Colonic mucosa (tissue), 4 donors: ENCODE data around the gene ATIC. TPM values are rescaled to one million over a fixed set of nuclear protein-coding genes. Genes with fewer than 3 reads are reported as not detected.

Experiments
- DNase-seq: peaks from one replicate; pipeline ENCODE4 v3.0.0-alpha.2; 2020
- H3K27ac ChIP-seq: fragments of 200-600 bp; one replicate; pipeline ENCODE4 v1.8.0; 2021
- H3K27me3 ChIP-seq: fragments of 200-600 bp; one replicate; pipeline ENCODE4 v1.8.0; 2021
- H3K36me3 ChIP-seq: fragments of 200-600 bp; one replicate; pipeline ENCODE4 v1.8.0; 2021
- H3K4me1 ChIP-seq: fragments of 200-600 bp; one replicate; pipeline ENCODE4 v1.8.0; 2021; ENCODE audit warnings: mild to moderate bottlenecking
- H3K4me3 ChIP-seq: fragments of 200-600 bp; one replicate; pipeline ENCODE4 v1.8.0; 2021
- H3K9ac ChIP-seq, 2 donors: one replicate each; pipeline ENCODE4 v1.7.0; 2013; ENCODE audit warnings: control low read depth in 2 of 2, low read depth in 2 of 2, low read length in 2 of 2
- H3K9me3 ChIP-seq: fragments of 200-600 bp; one replicate; pipeline ENCODE4 v1.8.0; 2021
- intact Hi-C: fragments of 100-400 bp; cut with DNase I; formaldehyde crosslinking; loops from one replicate; pipeline ENCODE4 v1.14.1; 2022
- total RNA-seq, 2 donors: library from RNA; stranded (reverse); fragmentation: NEBNext Ultra II Directional in 1 of 2; extraction: Animal tissue kit (Norgen Biotek cat#: 25700) in 1 of 2; gene quantifications; one replicate each; pipeline ENCODE4 v1.2.1, GENCODE V29; 2021
- TF ChIP-seq, protein P1 (sequence below): fragments of 200-600 bp; IDR thresholded peaks from one replicate; pipeline ENCODE4 v1.8.0; 2022; ENCODE audit warnings: antibody characterized with exemption, mild to moderate bottlenecking
- donor health status: healthy.
- donor health status: DM: no; HTN: no; CAD: no.
- donor health status: DM: no; HTN: no; CAD: no.

Gene ATIC
- total RNA-seq, 2 donors from 2014 or later: 68.8 to 148 TPM

DNA sequence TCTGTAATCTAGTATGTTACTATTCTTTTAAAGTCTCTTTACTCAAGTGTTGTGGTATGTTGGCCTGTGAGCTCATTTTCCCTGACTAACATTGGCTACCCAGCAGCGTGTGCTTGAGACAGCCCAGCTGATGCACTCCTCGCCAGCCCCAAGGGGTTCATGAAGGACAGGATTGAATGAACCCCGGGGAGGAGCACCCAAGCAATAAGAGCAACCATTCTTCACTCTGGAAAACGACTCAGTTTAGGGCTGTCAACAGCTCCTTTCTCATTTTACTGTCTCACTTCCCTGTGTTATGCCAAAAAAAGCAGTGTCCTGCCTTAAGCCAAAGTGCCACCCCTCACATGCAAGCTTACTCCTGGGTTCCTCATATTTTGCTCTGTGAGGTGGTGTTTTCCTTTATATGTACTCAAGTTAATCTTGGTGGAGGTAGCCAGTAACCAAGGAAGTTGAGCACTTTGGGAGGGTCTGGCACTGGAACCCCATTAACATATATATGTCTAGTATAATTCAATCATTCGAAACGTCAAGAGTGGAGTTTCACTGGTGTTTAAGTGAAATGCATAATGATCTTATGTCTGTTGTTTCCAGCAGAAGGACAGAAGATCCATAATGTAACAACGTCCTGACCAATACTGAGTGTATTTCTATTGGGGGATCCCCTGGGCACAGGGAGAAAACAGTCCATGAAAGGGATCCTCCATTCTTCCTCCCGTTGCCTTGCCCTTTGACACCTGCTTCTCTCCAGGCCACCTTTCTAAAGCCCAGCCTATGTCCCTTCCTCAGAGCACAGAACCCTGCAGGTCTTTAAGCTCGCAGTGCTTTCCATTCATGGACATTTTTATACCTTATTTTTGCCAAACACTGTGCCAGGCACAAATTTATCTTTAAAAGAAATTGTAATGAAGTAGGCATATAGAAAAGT lies 43.2 kb downstream of the ATIC start:
- no peak overlapping the region for H3K4me3 ChIP-seq
- no peak overlapping the region for H3K27ac ChIP-seq
- no peak for DNase-seq
- H3K9me3 ChIP-seq: no peaks in the 10 kb centered on the region
- TF ChIP-seq, protein P1, sequence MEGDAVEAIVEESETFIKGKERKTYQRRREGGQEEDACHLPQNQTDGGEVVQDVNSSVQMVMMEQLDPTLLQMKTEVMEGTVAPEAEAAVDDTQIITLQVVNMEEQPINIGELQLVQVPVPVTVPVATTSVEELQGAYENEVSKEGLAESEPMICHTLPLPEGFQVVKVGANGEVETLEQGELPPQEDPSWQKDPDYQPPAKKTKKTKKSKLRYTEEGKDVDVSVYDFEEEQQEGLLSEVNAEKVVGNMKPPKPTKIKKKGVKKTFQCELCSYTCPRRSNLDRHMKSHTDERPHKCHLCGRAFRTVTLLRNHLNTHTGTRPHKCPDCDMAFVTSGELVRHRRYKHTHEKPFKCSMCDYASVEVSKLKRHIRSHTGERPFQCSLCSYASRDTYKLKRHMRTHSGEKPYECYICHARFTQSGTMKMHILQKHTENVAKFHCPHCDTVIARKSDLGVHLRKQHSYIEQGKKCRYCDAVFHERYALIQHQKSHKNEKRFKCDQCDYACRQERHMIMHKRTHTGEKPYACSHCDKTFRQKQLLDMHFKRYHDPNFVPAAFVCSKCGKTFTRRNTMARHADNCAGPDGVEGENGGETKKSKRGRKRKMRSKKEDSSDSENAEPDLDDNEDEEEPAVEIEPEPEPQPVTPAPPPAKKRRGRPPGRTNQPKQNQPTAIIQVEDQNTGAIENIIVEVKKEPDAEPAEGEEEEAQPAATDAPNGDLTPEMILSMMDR: no peak
- no peaks in the 10 kb centered on the region for H3K36me3 ChIP-seq
- no peak overlapping the region for H3K9ac ChIP-seq
- H3K4me1 ChIP-seq: no peaks in the 10 kb centered on the region
- intact Hi-C loops: no loop called here
- no peaks in the 10 kb centered on the region for H3K27me3 ChIP-seq

DNA sequence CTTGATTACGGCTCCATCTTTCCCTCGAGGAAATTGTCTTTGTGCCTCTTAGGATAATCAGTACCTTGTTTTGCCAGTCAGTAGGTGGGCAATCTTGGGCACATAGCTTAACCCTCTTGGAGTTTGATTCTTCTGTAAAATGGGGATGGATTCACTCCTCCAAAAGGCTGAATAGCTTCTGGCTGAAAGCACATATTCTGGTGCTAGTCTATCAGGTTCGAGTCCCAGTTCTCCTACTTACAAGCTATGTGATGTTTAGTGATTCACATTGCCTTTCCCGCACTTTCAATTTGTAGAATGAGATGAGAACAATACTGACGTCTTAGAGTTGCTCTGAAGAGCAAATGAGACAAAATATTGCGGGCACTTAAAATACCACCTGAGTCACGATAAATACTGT lies 43.9 kb downstream of the ATIC start:
- H3K4me3 ChIP-seq: no peak overlapping the region
- no peaks in the 10 kb centered on the region for H3K9me3 ChIP-seq
- no peak overlapping the region for H3K9ac ChIP-seq
- intact Hi-C loops: no loop called here
- no peaks in the 10 kb centered on the region for H3K36me3 ChIP-seq
- no peak overlapping the region for H3K27ac ChIP-seq
- H3K4me1 ChIP-seq: no peaks in the 10 kb centered on the region
- H3K27me3 ChIP-seq: no peaks in the 10 kb centered on the region
- DNase-seq: no peak
- TF ChIP-seq, protein P1: no peak

DNA sequence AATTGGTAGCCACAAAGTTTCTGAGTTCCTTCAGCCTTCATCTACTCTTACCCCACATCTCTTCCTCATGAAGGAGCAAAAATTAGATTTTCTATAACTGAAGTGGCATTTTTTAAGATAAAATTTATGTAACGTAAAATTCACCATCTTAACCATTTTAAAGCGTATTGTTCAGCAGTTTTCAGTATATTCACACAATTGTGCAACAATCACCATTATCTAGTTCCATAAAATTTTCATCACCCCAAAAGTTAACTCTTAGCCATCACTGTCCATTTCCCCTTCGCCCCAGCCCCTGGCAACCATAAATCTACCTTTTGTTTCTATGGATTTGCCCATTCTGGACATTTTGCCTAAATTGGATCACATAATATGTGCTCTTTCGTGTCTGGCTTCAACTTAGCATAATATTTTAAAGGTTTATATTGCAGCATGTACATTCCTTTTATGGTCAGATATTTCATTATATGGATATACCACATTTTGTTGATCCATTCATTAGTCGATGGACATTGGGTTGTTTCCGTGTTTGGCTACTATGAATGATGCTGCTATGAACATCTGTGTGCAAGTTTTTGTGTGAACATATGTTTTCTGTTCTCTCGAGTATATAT lies 44.6 kb downstream of the ATIC start:
- Histone ChIP-seq H3K9ac (no peak overlapping the region), H3K27me3 (no peaks in the 10 kb centered on the region), H3K27ac (no peak overlapping the region), H3K9me3 (no peaks in the 10 kb centered on the region), H3K36me3 (no peaks in the 10 kb centered on the region), H3K4me1 (no peaks in the 10 kb centered on the region), H3K4me3 (no peak overlapping the region)
- intact Hi-C loops: no loop called here
- no peak for DNase-seq
- TF ChIP-seq, protein P1: no peak

DNA sequence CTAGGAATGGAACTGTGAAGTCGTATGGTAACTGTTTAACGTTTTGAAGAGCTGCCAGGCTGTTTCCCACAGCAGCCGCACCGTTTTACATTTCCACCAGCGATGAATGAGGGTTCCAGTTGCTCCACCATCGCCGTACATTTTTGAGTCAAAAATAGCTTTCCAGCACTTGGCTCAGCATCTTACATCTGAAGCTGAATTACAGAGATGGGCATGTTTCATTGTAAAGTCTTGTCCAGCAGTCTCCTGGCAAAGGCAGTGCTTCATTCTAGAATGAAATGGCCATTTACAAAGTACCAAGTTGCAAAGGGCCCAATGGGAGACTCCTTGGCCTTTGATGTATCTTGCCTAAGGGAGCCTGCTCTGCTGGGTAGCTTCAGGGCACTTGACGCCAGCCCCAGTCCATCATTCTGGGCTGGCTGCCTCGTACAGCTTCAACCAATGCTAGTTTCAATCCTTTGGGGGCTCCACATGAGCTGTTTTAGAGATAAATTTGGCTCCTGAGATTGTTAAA lies 45.1 kb downstream of the ATIC start:
- H3K9me3 ChIP-seq: no peaks in the 10 kb centered on the region
- no peak overlapping the region for H3K9ac ChIP-seq
- intact Hi-C loops: no loop called here
- DNase-seq: no peak
- no peaks in the 10 kb centered on the region for H3K27me3 ChIP-seq
- TF ChIP-seq, protein P1: no peak
- H3K4me1 ChIP-seq: no peaks in the 10 kb centered on the region
- H3K4me3 ChIP-seq: no peak overlapping the region
- no peaks in the 10 kb centered on the region for H3K36me3 ChIP-seq
- no peak overlapping the region for H3K27ac ChIP-seq

DNA sequence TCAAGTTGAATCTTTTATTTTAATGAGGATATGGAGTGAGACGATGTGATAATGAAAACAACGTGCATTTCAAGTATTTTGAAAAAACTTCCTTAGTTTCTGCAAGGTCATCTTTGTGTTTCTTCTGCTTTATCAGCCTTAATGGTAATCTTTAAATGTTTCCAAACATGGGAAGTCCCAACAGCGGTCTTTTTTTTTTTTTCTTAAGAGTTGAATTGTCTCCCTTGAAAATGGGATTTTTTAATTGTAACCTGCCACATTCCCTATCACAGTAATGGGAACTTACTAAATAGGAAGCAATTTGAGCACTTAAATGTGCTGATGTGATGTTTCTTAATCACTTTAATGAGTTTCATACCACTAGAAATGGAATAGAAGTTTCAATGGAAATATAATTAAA lies 45.8 kb downstream of the ATIC start:
- Histone ChIP-seq H3K9ac (no peak overlapping the region), H3K4me3 (no peak overlapping the region), H3K27me3 (no peaks in the 10 kb centered on the region), H3K36me3 (no peaks in the 10 kb centered on the region), H3K9me3 (no peaks in the 10 kb centered on the region), H3K27ac (no peak overlapping the region), H3K4me1 (no peaks in the 10 kb centered on the region)
- TF ChIP-seq, protein P1: no peak
- intact Hi-C loops: no loop called here
- DNase-seq: no peak
